HK-2 (cell line): ENCODE results near the gene NFKB2.
A peak's percentile ranks its signal among the peaks of the same experiment; 100 is the strongest.

ENCODE experiments used
- DNase-seq: peaks from one replicate; pipeline ENCODE4 v3.0.0-alpha.2; 2018; ENCODE audit not compliant: unreplicated experiment

Gene NFKB2

GRCh38 chr10:102394801-102395399 is 605 bp upstream of the NFKB2 start:
- no peak for DNase-seq

DNA sequence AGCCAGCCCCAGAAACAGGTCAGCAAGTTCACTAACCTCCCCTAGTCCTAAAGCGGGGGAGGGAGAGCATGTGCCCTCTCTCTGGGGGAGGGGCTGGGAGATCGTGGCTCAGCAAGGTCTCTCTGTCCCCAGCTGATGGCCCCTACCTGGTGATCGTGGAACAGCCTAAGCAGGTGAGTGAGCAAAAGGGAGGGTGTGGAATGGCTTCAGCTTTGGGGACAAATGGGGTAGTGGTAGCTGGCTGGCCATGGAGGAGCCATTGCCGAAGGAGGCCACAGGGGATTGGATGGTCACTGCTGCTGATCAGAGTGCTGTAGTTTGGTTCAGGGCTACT is 779 bp downstream of the NFKB2 start:
- DNase-seq = no peak

DNA sequence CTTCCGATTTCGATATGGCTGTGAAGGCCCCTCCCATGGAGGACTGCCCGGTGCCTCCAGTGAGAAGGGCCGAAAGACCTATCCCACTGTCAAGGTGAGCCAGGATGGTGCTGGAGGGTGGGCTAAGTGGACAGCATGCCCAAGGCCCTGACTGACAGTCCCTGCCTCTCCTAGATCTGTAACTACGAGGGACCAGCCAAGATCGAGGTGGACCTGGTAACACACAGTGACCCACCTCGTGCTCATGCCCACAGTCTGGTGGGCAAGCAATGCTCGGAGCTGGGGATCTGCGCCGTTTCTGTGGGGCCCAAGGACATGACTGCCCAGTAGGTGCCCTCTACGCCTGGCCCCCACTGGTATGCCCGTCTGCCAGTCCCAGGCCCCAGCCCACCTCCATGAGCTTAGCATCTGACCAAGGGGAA is 1.2 kb downstream of the NFKB2 start:
- DNase-seq = no peak

- no peak for DNase-seq
Observed at GRCh38 chr10:102397222-102398171, 2.0 kb downstream of the NFKB2 start.

DNA sequence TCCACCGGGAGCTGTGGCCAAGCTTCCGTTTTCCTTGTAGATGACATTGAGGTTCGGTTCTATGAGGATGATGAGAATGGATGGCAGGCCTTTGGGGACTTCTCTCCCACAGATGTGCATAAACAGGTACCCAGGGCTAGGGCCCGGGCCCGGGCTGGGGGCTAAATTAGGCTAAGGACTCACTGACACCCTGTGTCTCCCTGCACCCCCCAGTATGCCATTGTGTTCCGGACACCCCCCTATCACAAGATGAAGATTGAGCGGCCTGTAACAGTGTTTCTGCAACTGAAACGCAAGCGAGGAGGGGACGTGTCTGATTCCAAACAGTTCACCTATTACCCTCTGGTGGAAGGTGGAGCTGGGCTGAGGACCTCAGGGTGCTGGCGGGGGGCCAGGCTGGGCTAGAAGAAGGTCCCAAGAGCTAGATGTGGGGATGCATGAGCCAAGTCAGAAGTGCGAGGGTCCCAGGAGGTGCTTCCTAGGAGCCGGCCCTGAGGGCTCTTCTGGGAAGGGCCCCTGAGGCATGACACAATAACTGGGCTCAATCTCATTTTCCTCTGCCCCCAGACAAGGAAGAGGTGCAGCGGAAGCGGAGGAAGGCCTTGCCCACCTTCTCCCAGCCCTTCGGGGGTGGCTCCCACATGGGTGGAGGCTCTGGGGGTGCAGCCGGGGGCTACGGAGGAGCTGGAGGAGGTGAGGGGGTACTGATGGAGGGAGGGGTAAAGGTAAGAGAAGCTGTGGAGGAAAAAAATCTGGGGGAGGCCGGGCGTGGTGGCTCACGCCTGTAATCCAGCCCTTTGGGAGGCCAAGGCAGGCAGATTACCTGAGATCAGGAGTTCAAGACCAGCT is 2.9 kb downstream of the NFKB2 start:
- no peak for DNase-seq

GRCh38 chr10:102399217-102400021 is 3.9 kb downstream of the NFKB2 start:
- DNase-seq = peak; percentile 94

GRCh38 chr10:102400076-102400475 is 4.6 kb downstream of the NFKB2 start:
- DNase-seq = no peak

DNA sequence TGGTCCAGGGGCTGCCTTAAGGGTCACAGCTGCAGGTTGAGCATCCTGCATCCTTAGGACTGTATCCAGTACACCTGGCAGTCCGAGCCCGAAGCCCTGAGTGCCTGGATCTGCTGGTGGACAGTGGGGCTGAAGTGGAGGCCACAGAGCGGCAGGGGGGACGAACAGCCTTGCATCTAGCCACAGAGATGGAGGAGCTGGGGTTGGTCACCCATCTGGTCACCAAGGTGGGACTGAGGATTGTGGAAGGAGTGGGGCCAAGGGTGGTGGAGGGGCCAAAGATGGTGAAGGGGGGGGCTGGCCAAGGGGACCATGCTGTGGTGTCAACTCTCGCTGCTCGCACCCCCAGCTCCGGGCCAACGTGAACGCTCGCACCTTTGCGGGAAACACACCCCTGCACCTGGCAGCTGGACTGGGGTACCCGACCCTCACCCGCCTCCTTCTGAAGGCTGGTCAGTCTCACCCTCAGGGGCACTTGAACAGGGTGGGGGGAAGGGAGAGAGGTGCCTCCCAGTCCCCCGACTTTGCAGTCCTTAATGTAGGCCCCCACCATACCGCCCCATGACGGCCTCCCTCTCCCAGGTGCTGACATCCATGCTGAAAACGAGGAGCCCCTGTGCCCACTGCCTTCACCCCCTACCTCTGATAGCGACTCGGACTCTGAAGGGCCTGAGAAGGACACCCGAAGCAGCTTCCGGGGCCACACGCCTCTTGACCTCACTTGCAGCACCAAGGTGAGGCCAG is 5.3 kb downstream of the NFKB2 start:
- no peak for DNase-seq

DNA sequence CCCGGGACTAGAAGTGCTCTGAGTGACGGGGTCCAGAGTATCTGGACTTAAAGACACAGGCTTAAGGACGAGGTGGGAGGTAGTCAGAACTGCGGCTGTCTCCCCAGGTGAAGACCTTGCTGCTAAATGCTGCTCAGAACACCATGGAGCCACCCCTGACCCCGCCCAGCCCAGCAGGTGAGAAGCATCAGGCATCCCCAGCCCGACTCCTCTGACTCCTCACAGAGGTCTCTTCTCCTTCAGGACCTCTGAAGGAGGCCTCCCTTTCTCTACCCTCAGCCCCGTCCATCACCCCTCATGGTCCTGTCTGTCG is 5.8 kb downstream of the NFKB2 start:
- no peak for DNase-seq

DNA sequence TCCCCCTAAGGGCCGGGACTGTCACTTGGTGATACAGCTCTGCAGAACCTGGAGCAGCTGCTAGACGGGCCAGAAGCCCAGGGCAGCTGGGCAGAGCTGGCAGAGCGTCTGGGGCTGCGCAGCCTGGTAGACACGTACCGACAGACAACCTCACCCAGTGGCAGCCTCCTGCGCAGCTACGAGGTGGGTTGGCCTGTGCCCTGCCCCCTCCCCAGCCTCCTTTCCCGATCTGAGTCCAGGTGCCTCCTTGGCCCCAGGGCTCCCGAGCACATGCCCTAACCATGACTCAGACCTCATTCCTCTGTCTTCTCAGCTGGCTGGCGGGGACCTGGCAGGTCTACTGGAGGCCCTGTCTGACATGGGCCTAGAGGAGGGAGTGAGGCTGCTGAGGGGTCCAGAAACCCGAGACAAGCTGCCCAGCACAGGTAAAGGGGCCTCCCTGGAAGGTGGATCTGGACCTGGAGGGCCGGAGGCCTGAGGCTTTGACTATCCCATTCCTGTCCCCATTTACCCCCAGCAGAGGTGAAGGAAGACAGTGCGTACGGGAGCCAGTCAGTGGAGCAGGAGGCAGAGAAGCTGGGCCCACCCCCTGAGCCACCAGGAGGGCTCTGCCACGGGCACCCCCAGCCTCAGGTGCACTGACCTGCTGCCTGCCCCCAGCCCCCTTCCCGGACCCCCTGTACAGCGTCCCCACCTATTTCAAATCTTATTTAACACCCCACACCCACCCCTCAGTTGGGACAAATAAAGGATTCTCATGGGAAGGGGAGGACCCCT is 6.4 kb downstream of the NFKB2 start:
- DNase-seq = peak; percentile 88

GRCh38 chr10:102402512-102402896 is 7.0 kb downstream of the NFKB2 start:
- no peak for DNase-seq

GRCh38 chr10:102403115-102403514 is 7.6 kb downstream of the NFKB2 start:
- DNase-seq = no peak

GRCh38 chr10:102404361-102405107 is 9.0 kb downstream of the NFKB2 start:
- DNase-seq = no peak

DNA sequence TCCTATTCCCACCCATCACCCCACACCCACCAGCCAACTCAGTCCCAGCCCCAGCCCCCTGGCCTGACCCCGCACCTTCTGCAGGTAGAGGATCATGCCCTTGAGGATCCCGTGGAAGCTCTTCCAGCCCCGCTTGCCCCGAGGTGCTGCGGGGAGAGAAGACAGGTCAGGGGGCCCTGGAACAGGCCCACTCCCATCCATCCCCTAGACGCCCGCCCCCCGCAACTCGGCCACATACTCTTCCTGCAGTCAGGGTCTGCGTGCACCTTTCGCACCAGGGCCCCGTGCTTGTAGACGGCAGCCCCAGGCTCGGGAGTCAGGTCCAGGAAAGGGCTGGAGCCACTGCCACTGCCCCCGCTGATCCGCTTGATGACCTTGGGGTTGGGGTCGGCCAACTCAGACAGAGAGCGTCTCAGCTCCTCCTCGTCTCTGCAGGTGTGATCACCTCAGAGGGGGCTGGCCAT is 9.6 kb downstream of the NFKB2 start:
- DNase-seq = no peak

- no peak for DNase-seq
Observed at GRCh38 chr10:102405632-102406031, 10.1 kb downstream of the NFKB2 start.

DNA sequence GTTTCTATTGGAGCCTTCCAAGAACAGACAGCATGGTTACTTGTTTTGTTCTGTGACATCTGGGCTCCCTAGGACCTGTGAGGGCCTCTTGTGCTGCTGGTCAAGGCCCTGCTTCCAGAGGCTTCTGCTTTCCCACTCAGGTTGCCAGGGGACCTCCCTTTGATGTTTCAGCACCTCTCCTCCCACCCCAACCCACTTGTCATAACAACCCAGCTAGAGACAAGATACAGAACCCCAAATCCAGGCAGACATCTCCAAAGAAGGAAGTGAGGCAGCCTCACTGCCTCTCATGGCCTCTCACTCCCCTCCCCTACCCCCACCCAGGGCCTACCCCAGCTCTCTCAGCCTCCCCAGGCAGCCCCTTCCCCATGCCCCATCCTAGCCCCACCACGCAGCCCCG is 11.3 kb downstream of the NFKB2 start:
- DNase-seq = no peak

GRCh38 chr10:102407425-102408130 is 12.1 kb downstream of the NFKB2 start:
- DNase-seq = no peak

GRCh38 chr10:102408131-102408727 is 12.7 kb downstream of the NFKB2 start:
- no peak for DNase-seq
